GM23248 (cell line): ENCODE results near the gene RFX8.

ENCODE experiments used
- EZH2 ChIP-seq: fragments of 200-600 bp; sonication (generic); IDR thresholded peaks from 2 replicates; pipeline ENCODE4 v1.6.1; 2018; ENCODE audit warnings: antibody characterized with exemption, mild to moderate bottlenecking; ENCODE audit not compliant: insufficient read depth, poor library complexity, severe bottlenecking
- EZH2phosphoT487 ChIP-seq: fragments of 200-600 bp; sonication (generic); IDR thresholded peaks from 2 replicates; pipeline ENCODE4 v1.6.1; 2018; ENCODE audit warnings: antibody characterized with exemption, moderate library complexity, mild to moderate bottlenecking, low read depth; ENCODE audit not compliant: insufficient read depth

- no peak for TF ChIP-seq EZH2
- TF ChIP-seq EZH2phosphoT487 = no peak
These were observed 66.0 kb downstream of the RFX8 start for GRCh38 chr2:101408925-101409324.
